Type B pancreatic cell (in vitro differentiated cells): ENCODE results near the gene UHRF1. TPM values are rescaled to one million over a fixed set of nuclear protein-coding genes. Genes with fewer than 3 reads are reported as not detected.

Experiments
- DNase-seq: peaks from one replicate; pipeline ENCODE4 v3.0.0; 2021; ENCODE audit warnings: mixed read lengths; ENCODE audit not compliant: unreplicated experiment; ENCODE audit errors: extremely low spot score
- H3K27ac Mint-ChIP-seq: 2 replicates; pipeline ENCODE4 v1.8.0; 2021; ENCODE audit warnings: mild to moderate bottlenecking, mixed read lengths
- H3K27me3 Mint-ChIP-seq: 2 replicates; pipeline ENCODE4 v1.8.0; 2021; ENCODE audit warnings: mixed read lengths
- H3K36me3 Mint-ChIP-seq: 2 replicates; pipeline ENCODE4 v1.8.0; 2021; ENCODE audit warnings: mixed read lengths
- H3K4me1 Mint-ChIP-seq: one replicate; pipeline ENCODE4 v1.8.0; 2021; ENCODE audit warnings: mixed read lengths; ENCODE audit not compliant: unreplicated experiment
- H3K4me3 Mint-ChIP-seq: 2 replicates; pipeline ENCODE4 v1.8.0; 2021; ENCODE audit warnings: mild to moderate bottlenecking, mixed read lengths
- H3K9me3 Mint-ChIP-seq: 2 replicates; pipeline ENCODE4 v1.8.0; 2021; ENCODE audit warnings: mixed read lengths
- total RNA-seq: library from RNA; stranded (reverse); gene quantifications from 2 replicates; pipeline ENCODE4 v1.2.1, GENCODE V29; 2021; ENCODE audit warnings: low replicate concordance
- TF ChIP-seq, protein P1 (sequence below): fragments of 200-600 bp; sonication (generic); conservative IDR thresholded peaks from 2 replicates; pipeline ENCODE4 v1.5.0; 2021; ENCODE audit warnings: antibody characterized with exemption, mild to moderate bottlenecking

The UHRF1 gene
- total RNA-seq, 1 donor from 2014 or later: 79.1 TPM

DNA sequence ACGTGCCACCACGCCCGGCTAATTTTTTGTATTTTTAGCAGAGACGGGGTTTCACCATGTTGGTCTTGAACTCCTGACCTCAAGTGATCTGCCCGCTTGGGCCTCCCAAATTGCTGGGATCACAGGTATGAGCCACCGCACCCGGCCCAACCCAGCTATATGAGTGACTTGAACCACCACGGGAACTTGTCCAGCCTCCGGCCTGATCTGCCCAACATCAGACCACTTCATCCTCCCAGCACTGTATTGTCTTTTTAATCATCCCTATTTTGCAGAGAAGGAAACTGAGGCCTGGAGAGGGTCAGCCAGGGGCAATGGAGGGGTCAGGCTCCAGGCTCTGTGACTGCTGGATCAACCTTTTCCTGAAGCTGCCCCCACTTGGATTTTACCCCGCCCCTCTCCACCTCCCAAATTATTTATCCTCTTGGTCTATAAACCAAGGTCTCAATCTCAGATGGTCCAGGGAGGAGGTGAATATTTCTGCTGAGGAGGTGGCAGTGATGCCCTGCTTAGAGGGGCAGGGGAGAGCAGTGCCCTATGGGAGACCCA lies 40.9 kb upstream of the UHRF1 start:
- Mint-ChIP-seq H3K9me3 (no peaks in the 10 kb centered on the region), H3K27ac (peak overlapping the region; percentile 72)
- TF ChIP-seq, protein P1, sequence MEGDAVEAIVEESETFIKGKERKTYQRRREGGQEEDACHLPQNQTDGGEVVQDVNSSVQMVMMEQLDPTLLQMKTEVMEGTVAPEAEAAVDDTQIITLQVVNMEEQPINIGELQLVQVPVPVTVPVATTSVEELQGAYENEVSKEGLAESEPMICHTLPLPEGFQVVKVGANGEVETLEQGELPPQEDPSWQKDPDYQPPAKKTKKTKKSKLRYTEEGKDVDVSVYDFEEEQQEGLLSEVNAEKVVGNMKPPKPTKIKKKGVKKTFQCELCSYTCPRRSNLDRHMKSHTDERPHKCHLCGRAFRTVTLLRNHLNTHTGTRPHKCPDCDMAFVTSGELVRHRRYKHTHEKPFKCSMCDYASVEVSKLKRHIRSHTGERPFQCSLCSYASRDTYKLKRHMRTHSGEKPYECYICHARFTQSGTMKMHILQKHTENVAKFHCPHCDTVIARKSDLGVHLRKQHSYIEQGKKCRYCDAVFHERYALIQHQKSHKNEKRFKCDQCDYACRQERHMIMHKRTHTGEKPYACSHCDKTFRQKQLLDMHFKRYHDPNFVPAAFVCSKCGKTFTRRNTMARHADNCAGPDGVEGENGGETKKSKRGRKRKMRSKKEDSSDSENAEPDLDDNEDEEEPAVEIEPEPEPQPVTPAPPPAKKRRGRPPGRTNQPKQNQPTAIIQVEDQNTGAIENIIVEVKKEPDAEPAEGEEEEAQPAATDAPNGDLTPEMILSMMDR: no peak

DNA sequence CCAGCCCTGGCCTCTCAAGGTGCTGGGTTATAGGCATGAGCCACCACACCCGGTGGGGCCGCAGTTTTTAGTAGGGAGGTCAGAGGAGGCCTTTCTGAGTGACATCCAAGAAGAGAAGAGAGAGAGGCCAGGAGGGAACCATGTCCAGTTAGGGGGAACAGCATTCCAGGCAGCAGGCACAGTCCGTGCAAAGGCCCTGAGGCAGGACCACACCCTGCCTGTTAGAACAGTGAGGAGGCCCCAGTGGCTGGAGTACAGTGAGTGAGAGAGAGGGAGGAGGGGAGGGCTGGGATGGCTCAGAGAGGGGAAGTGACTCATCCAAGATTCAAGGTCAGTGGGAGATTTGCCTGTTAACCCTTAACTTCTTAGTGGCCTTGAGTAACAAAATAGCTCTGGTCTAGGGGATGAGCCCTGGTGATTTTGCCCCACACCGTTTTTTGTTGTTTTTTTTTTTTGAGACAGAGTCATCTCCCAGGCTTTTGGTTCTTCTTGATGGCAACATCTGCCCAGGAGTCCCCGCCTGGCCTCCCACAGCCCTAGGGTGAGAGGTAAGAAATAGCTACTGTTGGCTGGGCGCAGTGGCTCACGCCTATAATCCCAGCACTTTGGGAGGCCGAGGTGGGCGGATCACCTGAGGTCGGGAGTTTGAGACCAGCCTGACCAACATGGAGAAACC lies 39.1 kb upstream of the UHRF1 start:
- no peak for DNase-seq
- TF ChIP-seq, protein P1: no peak
- Mint-ChIP-seq H3K4me3 (no peak overlapping the region), H3K4me1 (peaks cover 11% of the 10 kb centered on the region), H3K27me3 (no peaks in the 10 kb centered on the region), H3K36me3 (no peaks in the 10 kb centered on the region), H3K27ac (peak overlapping the region; percentile 85), H3K9me3 (no peaks in the 10 kb centered on the region)

More for the DNA sequence above, 40.9 kb upstream of the UHRF1 start:
- no peak for DNase-seq
- Mint-ChIP-seq H3K36me3 (no peaks in the 10 kb centered on the region), H3K4me3 (peak overlapping the region; percentile 88), H3K4me1 (peaks cover 11% of the 10 kb centered on the region), H3K27me3 (no peaks in the 10 kb centered on the region)

DNA sequence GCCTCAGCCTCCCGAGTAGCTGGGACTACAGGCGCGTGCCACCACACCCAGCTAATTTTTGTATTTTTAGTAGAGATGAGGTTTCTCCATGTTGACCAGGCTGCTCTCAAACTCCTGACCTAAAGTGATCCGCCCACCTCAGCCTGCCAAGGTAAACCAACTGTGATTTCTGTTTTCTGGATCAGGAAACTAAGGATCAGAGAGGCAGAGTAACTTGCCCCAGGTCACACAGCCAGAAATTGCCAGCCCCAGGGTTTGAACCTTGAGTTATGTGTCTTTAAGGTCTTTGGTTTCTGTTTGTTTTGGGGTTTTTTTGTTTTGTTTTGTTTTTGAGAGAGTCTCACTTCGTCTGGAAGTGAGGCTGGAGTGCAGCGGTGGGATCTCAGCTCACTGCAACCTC lies 37.6 kb upstream of the UHRF1 start:
- H3K36me3 Mint-ChIP-seq: no peaks in the 10 kb centered on the region
- H3K4me1 Mint-ChIP-seq: peaks cover 5% of the 10 kb centered on the region
- H3K4me3 Mint-ChIP-seq: no peak overlapping the region
- no peaks in the 10 kb centered on the region for H3K27me3 Mint-ChIP-seq
- DNase-seq: no peak
- TF ChIP-seq, protein P1: no peak
- H3K27ac Mint-ChIP-seq: no peak overlapping the region
- H3K9me3 Mint-ChIP-seq: no peaks in the 10 kb centered on the region

DNA sequence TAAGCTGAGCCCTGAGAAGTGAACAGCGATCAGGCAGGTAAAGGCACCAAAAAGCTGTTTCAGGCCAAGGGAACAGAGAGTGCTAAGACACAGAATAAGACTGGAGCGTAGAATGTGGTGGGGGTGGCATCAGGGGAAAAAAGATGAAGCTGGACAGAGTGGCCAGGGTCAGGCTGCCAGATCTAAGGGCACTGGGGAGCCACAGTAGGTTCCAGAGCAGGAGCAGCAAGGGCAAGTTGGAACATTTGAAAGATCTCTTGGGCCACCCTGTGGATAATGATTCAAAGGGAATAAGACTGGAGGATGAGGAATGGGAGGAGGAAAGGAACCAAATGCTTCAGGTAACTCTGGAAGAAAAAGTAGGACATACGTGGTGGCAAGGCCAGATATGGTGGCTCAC lies 35.4 kb upstream of the UHRF1 start:
- no peaks in the 10 kb centered on the region for H3K27me3 Mint-ChIP-seq
- no peak for DNase-seq
- H3K9me3 Mint-ChIP-seq: no peaks in the 10 kb centered on the region
- no peak overlapping the region for H3K4me3 Mint-ChIP-seq
- H3K36me3 Mint-ChIP-seq: no peaks in the 10 kb centered on the region
- peaks cover 4% of the 10 kb centered on the region for H3K4me1 Mint-ChIP-seq
- TF ChIP-seq, protein P1: no peak
- no peak overlapping the region for H3K27ac Mint-ChIP-seq

DNA sequence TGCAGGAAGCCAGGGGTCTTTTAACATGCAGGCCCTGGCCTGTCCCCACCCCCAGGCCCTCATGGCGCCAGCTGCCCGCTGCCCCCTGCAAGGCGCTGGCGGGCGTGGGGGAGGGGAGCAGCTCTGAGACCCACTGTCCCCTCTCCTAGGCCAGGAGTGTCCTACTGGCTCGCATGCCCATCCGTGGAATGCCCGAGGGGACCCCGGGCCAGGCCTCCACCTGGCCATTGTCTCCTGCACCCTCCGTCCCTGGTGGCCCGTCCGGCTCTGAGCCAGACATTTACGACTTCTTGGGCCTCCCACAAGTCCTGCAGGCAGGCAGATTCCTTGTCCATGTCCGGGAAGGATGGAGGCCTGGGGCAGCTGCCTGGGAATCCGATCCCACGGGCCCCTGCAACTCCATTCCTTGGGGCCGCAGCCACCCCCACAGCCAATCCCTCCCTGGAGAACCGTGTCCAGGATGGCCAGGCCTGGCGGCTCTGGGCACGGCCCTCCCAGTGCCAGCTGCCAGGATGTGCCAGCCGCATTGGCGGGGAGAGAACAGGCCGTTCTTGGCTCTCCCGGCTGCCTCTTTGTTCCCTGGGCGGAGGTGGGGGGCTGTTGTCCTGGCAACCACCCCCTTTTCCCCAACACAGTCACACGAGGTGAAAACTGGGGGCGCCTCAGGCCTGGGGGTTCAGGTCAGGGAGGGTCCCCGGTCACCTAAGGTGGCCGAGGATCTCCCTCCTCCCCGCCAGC lies 31.4 kb upstream of the UHRF1 start:
- Mint-ChIP-seq H3K4me1 (no peaks in the 10 kb centered on the region), H3K36me3 (no peaks in the 10 kb centered on the region), H3K27ac (no peak overlapping the region)

More for the DNA sequence above, 31.4 kb upstream of the UHRF1 start:
- Mint-ChIP-seq H3K9me3 (no peaks in the 10 kb centered on the region), H3K27me3 (no peaks in the 10 kb centered on the region), H3K4me3 (no peak overlapping the region)
- DNase-seq: no peak
- TF ChIP-seq, protein P1: no peak
